MCF 10A (cell line): ENCODE results near the gene GRIK1. TPM values are rescaled to one million over a fixed set of nuclear protein-coding genes. Genes with fewer than 3 reads are reported as not detected.

ENCODE experiments used
- BruUV-seq: library from RNA; stranded (reverse); fragments of 400-500 nt; replicated peaks from 2 replicates; lab custom pipeline; 2021; lab: Mats Ljungman, UMichigan
- CTCF ChIA-PET: fragments of 300-600 bp; sonication (Branson Sonifier 250); formaldehyde crosslinking; extraction: SDS; loops from one replicate; lab custom pipeline; 2021; ENCODE audit warnings: antibody characterized with exemption, inconsistent platforms; lab: Yijun Ruan, JAX
- POLR2A ChIA-PET: fragments of 300-600, 350-650 bp; sonication (Branson Sonifier 250); formaldehyde crosslinking; extraction: SDS; loops from one replicate; lab custom pipeline; 2020; ENCODE audit warnings: antibody characterized with exemption, inconsistent platforms; lab: Yijun Ruan, JAX
- DNase-seq: peaks from one replicate; pipeline ENCODE4 v3.0.0-alpha.2; 2018; ENCODE audit not compliant: unreplicated experiment
- H3K27ac Mint-ChIP-seq: one replicate; pipeline ENCODE4 v1.8.0; 2022; ENCODE audit warnings: mild to moderate bottlenecking, low read depth, mixed read lengths; ENCODE audit not compliant: unreplicated experiment
- H3K27me3 Mint-ChIP-seq: one replicate; pipeline ENCODE4 v1.8.0; 2022; ENCODE audit warnings: mixed read lengths; ENCODE audit not compliant: insufficient read depth, unreplicated experiment
- H3K36me3 Mint-ChIP-seq: one replicate; pipeline ENCODE4 v1.8.0; 2022; ENCODE audit warnings: mild to moderate bottlenecking, moderate library complexity, mixed read lengths; ENCODE audit not compliant: insufficient read depth, unreplicated experiment
- H3K4me1 Mint-ChIP-seq: one replicate; pipeline ENCODE4 v1.8.0; 2022; ENCODE audit warnings: mixed read lengths; ENCODE audit not compliant: insufficient read depth, unreplicated experiment
- H3K4me3 Mint-ChIP-seq: one replicate; pipeline ENCODE4 v1.8.0; 2022; ENCODE audit warnings: mild to moderate bottlenecking, moderate library complexity, mixed read lengths; ENCODE audit not compliant: unreplicated experiment
- H3K9me3 Mint-ChIP-seq: one replicate; pipeline ENCODE4 v1.8.0; 2022; ENCODE audit warnings: mixed read lengths; ENCODE audit not compliant: unreplicated experiment
- intact Hi-C: fragments of 100-400 bp; cut with micrococcal nuclease; formaldehyde crosslinking; loops from 2 replicates; pipeline ENCODE4 v1.14.1; 2022
- total RNA-seq: library from RNA; stranded (reverse); gene quantifications from 2 replicates; pipeline ENCODE4 v1.2.3, GENCODE V29; 2022
- TF ChIP-seq, protein P1 (sequence below): fragments of 200-600 bp; IDR thresholded peaks from one replicate; pipeline ENCODE4 v1.8.0; 2022; ENCODE audit warnings: antibody characterized with exemption, mild to moderate bottlenecking; ENCODE audit not compliant: unreplicated experiment

The GRIK1 gene
- total RNA-seq, 1 experiment from 2014 or later, result not detected

DNA sequence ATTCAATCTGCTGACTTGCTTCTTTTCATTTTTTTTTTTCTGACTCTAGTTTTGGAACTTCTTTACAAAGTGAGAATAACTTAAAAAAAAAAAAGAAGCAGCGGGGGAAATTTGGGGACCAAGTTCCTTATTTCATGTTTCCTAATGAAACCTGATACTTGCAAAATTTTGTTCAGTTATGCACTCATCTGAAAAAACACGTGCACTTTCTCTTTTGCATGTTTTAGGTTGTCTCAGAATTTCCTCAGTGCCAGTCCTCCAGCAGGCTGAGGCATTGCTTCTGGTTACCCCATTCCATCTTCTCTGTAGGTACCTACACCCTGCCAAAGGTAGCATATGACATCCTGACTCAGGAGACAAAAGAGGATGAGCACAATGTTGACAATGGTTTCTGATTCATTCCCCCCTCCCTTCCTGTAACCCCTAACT is 299.7 kb downstream of the GRIK1 start:
- BruUV-seq, result no TSS peak
- DNase-seq, result no peak
- intact Hi-C loops, result no loop called here
- TF ChIP-seq, protein P1, sequence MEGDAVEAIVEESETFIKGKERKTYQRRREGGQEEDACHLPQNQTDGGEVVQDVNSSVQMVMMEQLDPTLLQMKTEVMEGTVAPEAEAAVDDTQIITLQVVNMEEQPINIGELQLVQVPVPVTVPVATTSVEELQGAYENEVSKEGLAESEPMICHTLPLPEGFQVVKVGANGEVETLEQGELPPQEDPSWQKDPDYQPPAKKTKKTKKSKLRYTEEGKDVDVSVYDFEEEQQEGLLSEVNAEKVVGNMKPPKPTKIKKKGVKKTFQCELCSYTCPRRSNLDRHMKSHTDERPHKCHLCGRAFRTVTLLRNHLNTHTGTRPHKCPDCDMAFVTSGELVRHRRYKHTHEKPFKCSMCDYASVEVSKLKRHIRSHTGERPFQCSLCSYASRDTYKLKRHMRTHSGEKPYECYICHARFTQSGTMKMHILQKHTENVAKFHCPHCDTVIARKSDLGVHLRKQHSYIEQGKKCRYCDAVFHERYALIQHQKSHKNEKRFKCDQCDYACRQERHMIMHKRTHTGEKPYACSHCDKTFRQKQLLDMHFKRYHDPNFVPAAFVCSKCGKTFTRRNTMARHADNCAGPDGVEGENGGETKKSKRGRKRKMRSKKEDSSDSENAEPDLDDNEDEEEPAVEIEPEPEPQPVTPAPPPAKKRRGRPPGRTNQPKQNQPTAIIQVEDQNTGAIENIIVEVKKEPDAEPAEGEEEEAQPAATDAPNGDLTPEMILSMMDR, result no peak
- Mint-ChIP-seq H3K4me1 (no peaks in the 10 kb centered on the region), H3K27me3 (no peaks in the 10 kb centered on the region), H3K36me3 (no peaks in the 10 kb centered on the region), H3K27ac (no peak overlapping the region), H3K9me3 (no peaks in the 10 kb centered on the region), H3K4me3 (no peak overlapping the region)
- ChIA-PET CTCF (interaction anchor here (0.9 kb wide), 1 partner anchor 163 kb away, joined by 5 read pairs; no protein-coding TSS in a partner anchor), POLR2A (no interaction called here)

DNA sequence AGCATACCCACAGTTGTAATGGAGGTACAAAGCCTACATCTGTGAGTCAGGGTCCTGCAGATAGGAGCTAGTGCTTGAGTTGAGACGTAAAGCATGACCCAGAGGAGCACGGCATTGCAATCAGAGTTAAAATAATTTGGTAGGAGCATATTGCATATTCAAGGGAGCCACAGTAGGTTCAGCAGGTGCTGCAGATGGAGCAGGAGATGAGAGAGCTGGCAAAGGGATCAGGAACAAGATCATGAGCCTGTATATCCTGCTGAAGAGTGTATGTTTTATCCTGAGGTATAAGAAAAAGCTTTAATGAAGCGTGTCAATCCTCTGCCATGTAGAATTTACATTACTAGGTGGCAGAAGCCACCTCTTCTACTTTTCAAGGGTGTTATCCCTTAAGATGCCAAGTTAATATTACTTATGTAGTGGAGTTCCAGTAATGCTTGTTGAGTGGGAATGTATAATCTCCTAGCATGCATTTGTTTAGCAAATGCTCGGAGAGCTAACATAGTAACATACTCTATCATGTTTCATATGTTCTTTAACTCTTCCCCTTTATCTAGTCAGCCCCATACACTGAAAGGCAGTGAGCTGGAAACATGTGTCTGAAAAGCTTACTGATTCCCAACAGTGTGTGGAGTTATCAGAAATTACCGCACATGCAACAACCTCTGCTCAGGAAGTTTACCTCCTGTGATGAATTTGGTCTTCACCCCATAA is 300.3 kb downstream of the GRIK1 start:
- no peak overlapping the region for H3K27ac Mint-ChIP-seq
- H3K36me3 Mint-ChIP-seq, result no peaks in the 10 kb centered on the region
- CTCF ChIA-PET, result no interaction called here
- BruUV-seq, result no TSS peak
- no peaks in the 10 kb centered on the region for H3K4me1 Mint-ChIP-seq
- POLR2A ChIA-PET, result no interaction called here
- TF ChIP-seq, protein P1, result no peak
- no peaks in the 10 kb centered on the region for H3K27me3 Mint-ChIP-seq
- intact Hi-C loops, result no loop called here
- H3K4me3 Mint-ChIP-seq, result no peak overlapping the region
- no peak for DNase-seq
- no peaks in the 10 kb centered on the region for H3K9me3 Mint-ChIP-seq

DNA sequence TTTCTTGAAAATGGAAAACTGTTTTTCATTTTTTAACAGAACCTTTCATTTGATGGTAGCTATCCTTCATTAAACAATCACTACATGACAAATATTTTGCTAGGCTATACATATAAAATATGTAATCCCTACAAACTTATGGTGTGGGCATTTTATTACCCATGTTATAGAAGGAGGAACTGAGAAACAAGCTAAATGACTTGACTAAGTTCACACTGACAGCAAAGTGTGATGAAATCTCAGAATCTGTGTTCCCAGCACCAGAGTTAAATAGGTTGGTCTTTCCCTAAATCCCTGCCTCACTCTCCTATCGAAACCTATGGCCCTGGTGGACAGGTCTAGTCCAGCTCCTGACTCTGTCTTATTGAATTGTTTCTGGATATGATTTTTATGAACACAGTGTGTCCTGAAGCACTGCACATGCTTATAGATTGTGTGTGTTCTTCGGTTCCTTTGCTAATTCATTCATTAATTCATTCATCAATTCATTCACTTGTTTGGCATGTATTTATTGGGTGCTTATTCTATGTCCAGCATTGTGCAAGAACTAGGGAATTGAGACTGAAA is 301.0 kb downstream of the GRIK1 start:
- no TSS peak for BruUV-seq
- no peaks in the 10 kb centered on the region for H3K27me3 Mint-ChIP-seq
- POLR2A ChIA-PET, result no interaction called here

DNA sequence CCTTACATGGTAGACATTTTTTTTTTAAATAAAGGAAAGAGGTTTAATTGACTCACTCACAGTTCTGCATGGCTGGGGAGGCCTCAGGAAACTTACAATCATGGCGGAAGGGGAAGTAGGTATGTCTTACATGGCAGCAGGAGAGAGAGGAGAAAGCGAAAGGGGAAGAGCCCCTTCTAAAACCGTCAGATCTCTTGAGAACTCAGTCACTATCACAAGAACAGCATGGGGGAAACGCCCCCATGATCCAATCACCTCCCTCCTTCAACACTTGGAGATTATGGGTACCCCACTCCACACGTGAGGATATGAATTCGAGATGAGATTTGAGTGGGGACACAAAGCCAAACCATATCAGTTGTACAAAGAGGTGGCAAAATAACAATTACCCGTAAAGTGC is 301.7 kb downstream of the GRIK1 start:
- no TSS peak for BruUV-seq
- POLR2A ChIA-PET, result no interaction called here
- TF ChIP-seq, protein P1, result no peak
- intact Hi-C loops, result no loop called here
- Mint-ChIP-seq H3K9me3 (no peaks in the 10 kb centered on the region), H3K36me3 (no peaks in the 10 kb centered on the region), H3K4me1 (no peaks in the 10 kb centered on the region), H3K27me3 (no peaks in the 10 kb centered on the region), H3K4me3 (no peak overlapping the region), H3K27ac (no peak overlapping the region)
- DNase-seq, result no peak
- CTCF ChIA-PET, result no interaction called here

More for the DNA sequence above, 301.0 kb downstream of the GRIK1 start:
- Mint-ChIP-seq H3K4me3 (no peak overlapping the region), H3K4me1 (no peaks in the 10 kb centered on the region), H3K27ac (no peak overlapping the region), H3K36me3 (no peaks in the 10 kb centered on the region), H3K9me3 (no peaks in the 10 kb centered on the region)
- TF ChIP-seq, protein P1, result no peak
- CTCF ChIA-PET, result no interaction called here
- intact Hi-C loops, result no loop called here
- DNase-seq, result no peak
